GM21529 (cell line): ENCODE measurements around the gene SREBF1.

Source experiments
- ATAC-seq: cut with Tn5 transposase; IDR thresholded peaks from one replicate; pipeline ENCODE4 v1.9.1; 2021; ENCODE audit not compliant: unreplicated experiment

The SREBF1 gene

DNA sequence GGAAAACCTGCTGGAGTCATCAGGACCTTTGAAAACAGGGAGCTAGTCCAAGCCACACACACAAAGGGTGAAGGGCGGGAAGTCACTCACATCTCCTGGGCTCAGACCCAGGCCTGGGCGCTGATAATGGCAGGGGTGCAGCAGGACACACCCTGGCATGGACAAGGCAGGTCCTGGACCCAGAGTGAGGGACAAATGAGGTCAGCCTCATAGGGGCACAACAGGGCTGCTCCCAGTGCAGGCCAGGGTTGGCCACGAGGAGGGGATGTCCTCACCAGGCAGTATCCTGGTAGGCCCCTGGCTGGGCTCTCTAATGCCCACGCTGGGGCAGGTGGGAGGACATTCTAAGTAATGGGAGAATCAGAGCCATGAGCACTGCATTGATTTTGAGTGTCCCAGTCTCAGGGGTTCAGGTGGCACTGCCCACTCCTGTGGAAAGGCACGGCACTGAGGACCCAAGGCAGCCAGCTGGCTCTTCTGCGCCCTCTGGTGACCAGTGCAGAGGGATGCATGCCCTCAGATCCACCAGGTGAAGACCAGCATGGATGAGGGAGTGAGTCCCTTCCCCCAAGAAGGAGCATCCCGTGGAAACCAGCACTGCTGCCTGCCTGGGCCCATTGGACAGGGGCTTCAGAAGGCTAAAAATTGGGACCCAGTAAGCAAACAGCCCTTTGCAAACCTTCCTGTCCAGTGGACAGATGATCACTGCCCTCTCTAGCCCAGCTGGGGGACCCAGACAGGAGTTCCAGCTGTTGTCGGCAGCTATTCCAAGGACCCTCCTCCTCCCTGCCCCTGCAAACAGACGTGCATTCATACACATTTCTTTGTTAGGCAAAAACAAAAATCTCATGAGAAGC lies 23.4 kb upstream of the SREBF1 start:
- ATAC-seq: no peak

- no peak for ATAC-seq
These were observed 20.7 kb upstream of the SREBF1 start for GRCh38 chr17:17857496-17857895.

DNA sequence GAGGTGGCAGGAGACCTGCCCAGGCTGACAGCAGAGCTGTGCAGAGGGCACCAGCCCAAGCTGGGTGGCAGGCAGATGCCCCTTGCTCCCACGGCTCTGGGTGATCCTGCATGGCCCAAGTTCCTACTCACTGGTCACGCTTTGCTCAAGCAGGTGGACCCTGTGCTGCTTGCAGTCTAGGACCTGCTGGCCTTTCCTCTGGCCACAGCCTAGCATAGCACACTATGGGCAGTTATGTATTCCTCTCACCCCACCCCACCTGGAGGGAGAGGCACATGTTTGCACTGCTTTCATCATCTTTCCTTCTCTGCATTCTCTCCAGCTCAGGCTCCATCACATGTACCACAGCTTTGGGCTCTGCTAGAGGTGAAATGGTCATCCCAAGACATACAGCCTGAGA lies 19.6 kb upstream of the SREBF1 start:
- no peak for ATAC-seq

DNA sequence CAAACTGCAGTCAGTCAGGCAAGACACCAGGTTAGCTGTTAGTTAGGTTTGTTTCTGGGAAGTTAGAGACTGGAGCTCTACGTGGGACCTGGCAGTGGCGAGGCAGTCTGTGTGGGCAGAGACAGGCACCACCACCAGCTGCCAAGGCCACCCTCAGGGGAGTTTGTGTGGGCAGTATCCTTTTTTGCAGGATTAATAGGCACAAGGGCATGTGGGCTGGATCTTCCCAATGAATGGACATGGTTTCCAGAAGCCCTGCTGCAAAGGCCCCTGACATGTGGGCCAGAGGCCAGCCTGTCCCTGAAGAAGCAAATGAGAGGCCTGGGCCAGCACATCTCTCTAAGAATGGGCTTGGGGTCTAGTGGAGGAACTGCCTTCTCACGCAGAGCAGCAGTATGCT lies 19.2 kb upstream of the SREBF1 start:
- no peak for ATAC-seq

GRCh38 chr17:17853811-17854447 lies 17.1 kb upstream of the SREBF1 start:
- ATAC-seq: no peak

DNA sequence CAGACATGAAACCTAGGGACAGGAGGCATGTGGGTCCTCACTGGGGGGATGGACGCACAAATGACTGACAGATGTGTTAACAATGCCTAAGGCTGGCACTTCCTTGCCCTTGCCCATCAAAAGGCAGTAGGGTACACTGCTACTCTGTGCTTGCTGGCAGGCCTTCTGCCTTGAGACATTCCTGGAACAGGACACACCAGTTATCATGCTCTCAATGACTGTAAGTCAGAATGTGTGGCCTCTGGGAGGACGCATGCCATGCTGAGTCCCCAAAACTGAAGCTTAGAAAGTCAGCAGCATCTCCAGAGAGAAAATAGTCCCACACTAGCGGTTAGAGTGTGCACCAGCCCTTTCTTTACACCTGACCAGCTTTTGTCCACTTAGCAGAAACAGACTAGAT lies 16.1 kb upstream of the SREBF1 start:
- ATAC-seq: no peak

DNA sequence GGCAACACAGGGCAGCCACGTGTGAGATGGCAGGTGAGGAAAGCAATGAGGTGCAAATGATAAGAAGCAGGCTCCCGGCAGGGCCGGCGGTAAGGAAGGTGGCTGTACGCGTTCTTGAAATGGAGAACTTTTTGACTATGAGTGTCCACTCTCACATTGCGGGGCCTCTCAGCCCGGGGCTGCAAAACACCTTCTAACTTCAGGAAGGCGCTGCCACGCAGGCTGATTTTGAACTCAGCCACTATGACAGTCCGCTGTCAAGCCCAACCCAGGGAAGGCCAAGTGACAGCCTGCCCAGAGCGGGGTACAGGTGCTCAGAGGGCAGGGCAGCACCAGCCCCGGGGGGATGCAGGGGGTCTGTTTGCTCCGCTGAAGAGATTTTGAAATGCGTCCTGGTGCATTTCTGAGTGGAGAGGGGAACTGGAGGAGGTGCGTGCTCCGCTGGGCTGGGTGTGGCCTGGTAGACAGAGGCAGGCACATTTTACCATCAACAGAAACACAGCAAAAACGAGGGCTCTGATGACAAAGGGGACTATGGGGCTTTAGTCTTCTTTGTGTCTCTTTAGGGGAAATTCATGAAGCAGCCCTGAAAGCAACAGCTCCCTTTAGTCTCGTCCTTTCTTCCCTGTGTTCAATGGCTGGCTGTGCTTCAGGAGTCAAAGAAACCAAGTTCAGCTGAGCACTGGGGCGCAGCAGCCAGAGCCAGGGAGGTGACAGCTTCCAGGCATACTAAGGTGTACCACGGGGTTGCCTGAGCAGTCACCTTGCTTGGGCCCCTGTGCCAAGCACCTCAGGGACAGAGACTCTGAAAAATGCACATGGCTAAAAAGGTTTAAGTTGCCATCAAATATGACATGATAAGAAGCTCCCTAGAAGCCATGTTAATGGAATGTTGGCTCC lies 14.6 kb upstream of the SREBF1 start:
- no peak for ATAC-seq

GRCh38 chr17:17849845-17850373 lies 13.1 kb upstream of the SREBF1 start:
- no peak for ATAC-seq

GRCh38 chr17:17849147-17849820 lies 12.5 kb upstream of the SREBF1 start:
- peak; percentile 66 for ATAC-seq

DNA sequence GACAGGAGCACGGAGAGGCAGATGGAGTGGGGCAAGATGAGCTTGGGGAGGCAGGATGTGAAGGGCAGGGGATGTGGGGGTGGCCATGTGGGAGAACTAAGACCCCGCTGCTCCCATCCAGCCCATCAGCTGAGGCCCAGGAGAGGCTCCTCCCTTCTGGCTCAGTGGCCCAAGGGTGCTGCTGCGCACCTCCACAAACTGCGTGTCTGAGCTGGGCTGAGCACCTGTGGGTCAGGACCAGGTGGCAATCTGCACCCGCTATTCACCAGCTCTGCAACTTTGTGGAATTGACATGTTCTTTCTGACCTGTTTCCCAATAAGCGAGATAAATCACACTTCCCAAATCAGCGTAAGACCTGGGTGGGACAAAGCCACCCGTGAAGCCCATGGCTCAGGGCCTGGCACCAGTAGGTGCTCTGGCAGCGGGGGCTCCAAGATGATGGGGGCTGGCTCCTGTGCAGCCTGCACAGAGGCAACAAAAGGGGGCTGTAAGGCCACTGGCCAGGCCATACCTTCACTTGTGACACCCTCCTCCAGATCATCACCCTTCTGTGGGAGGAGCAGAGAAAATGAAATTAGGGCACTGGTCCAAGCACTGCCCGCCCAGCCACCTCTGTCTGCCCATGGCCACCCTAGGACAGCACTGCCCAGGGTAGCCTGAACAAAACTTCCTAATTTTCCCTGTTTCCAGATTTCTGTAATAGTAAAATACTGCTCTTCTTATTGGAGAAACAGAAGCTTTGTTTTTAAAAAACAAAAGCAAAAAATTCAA lies 11.7 kb upstream of the SREBF1 start:
- no peak for ATAC-seq

GRCh38 chr17:17847726-17848125 lies 10.9 kb upstream of the SREBF1 start:
- no peak for ATAC-seq

- no peak for ATAC-seq
These were observed 10.4 kb upstream of the SREBF1 start for GRCh38 chr17:17847118-17847689.

GRCh38 chr17:17846645-17847044 lies 9.9 kb upstream of the SREBF1 start:
- ATAC-seq: no peak

GRCh38 chr17:17846003-17846402 lies 9.2 kb upstream of the SREBF1 start:
- no peak for ATAC-seq

- no peak for ATAC-seq
These were observed 8.4 kb upstream of the SREBF1 start for GRCh38 chr17:17845046-17845775.

GRCh38 chr17:17844500-17844899 lies 7.7 kb upstream of the SREBF1 start:
- no peak for ATAC-seq

DNA sequence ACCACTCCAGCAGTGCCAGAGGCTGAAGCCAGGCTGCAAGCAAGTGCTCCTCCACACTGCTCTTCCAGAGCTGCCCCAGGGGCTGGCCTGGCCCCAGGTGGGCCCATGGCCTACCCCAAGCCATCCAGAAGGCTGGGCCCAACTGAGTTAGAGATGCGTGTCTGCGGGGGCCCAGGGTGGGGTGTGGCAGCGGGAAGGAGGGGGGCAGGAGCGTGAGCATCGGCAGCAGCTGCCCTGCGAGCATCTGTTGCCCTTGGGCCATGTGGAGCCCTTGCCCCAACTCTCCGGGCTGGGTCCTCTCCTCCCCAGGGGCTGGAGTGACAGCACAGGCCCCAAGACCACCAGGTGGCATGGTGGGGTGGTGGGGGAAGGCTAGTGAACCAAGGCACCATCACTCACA lies 7.3 kb upstream of the SREBF1 start:
- ATAC-seq: no peak

GRCh38 chr17:17843096-17843495 lies 6.3 kb upstream of the SREBF1 start:
- ATAC-seq: no peak
